ENCODE results near the gene EHD2.
"Not testable (repeated sequence)": the region's sequence is repeated elsewhere in the genome, so short reads cannot be mapped to it uniquely, and the experiment has no call there.

Gene EHD2

GRCh38 chr19:47726467-47726866 lies 13.2 kb downstream of the EHD2 start:
- Histone ChIP-seq H3K27me3 (replicated peaks; ENCODE audit: control insufficient read depth, insufficient read depth, low read length, poor library complexity, severe bottlenecking) (peaks cover 5% of the 10 kb centered on the region), H3K9me3 (ENCODE audit: control insufficient read depth, low read length) (no peaks in the 10 kb centered on the region), H3K4me3 (ENCODE audit: insufficient read depth, low read depth, low read length, poor library complexity, severe bottlenecking) (no peak overlapping the region), H3K27ac (ENCODE audit: insufficient read depth, low read length, poor library complexity, severe bottlenecking) (no peak overlapping the region), H3K4me1 (ENCODE audit: control insufficient read depth, insufficient read depth, low read length, poor library complexity, severe bottlenecking) (no peaks in the 10 kb centered on the region), H3K36me3 (ENCODE audit: control insufficient read depth, insufficient read depth, low read length) (no peaks in the 10 kb centered on the region)
- DNase-seq: no peak

GRCh38 chr19:47728295-47728694 lies 15.1 kb downstream of the EHD2 start:
- not testable (repeated sequence) for H3K9me3 ChIP-seq (ENCODE audit: control insufficient read depth, low read length); H3K36me3 ChIP-seq (ENCODE audit: control insufficient read depth, insufficient read depth, low read length); H3K27ac ChIP-seq (ENCODE audit: insufficient read depth, low read length, poor library complexity, severe bottlenecking); H3K4me1 ChIP-seq (ENCODE audit: control insufficient read depth, insufficient read depth, low read length, poor library complexity, severe bottlenecking); H3K27me3 ChIP-seq (replicated peaks; ENCODE audit: control insufficient read depth, insufficient read depth, low read length, poor library complexity, severe bottlenecking); DNase-seq; H3K4me3 ChIP-seq (ENCODE audit: insufficient read depth, low read depth, low read length, poor library complexity, severe bottlenecking)

- no peaks in the 10 kb centered on the region for H3K36me3 ChIP-seq (ENCODE audit: control insufficient read depth, insufficient read depth, low read length)
- peak overlapping the region; percentile 35 for H3K4me3 ChIP-seq (ENCODE audit: insufficient read depth, low read depth, low read length, poor library complexity, severe bottlenecking)
- H3K27ac ChIP-seq (ENCODE audit: insufficient read depth, low read length, poor library complexity, severe bottlenecking): no peak overlapping the region
- H3K4me1 ChIP-seq (ENCODE audit: control insufficient read depth, insufficient read depth, low read length, poor library complexity, severe bottlenecking): no peaks in the 10 kb centered on the region
- H3K27me3 ChIP-seq (replicated peaks; ENCODE audit: control insufficient read depth, insufficient read depth, low read length, poor library complexity, severe bottlenecking): peaks cover 5% of the 10 kb centered on the region
- no peak for DNase-seq
- no peaks in the 10 kb centered on the region for H3K9me3 ChIP-seq (ENCODE audit: control insufficient read depth, low read length)
These were observed 16.2 kb downstream of the EHD2 start for GRCh38 chr19:47729468-47729798.

GRCh38 chr19:47729799-47730520 lies 16.7 kb downstream of the EHD2 start:
- Histone ChIP-seq H3K4me1 (ENCODE audit: control insufficient read depth, insufficient read depth, low read length, poor library complexity, severe bottlenecking) (no peaks in the 10 kb centered on the region), H3K27me3 (replicated peaks; ENCODE audit: control insufficient read depth, insufficient read depth, low read length, poor library complexity, severe bottlenecking) (peaks cover 5% of the 10 kb centered on the region), H3K36me3 (ENCODE audit: control insufficient read depth, insufficient read depth, low read length) (no peaks in the 10 kb centered on the region), H3K9me3 (ENCODE audit: control insufficient read depth, low read length) (no peaks in the 10 kb centered on the region), H3K27ac (ENCODE audit: insufficient read depth, low read length, poor library complexity, severe bottlenecking) (no peak overlapping the region), H3K4me3 (ENCODE audit: insufficient read depth, low read depth, low read length, poor library complexity, severe bottlenecking) (peak overlapping the region; percentile 35)
- DNase-seq: no peak

GRCh38 chr19:47730521-47730889 lies 17.3 kb downstream of the EHD2 start:
- Histone ChIP-seq H3K27ac (ENCODE audit: insufficient read depth, low read length, poor library complexity, severe bottlenecking) (no peak overlapping the region), H3K4me1 (ENCODE audit: control insufficient read depth, insufficient read depth, low read length, poor library complexity, severe bottlenecking) (no peaks in the 10 kb centered on the region), H3K9me3 (ENCODE audit: control insufficient read depth, low read length) (no peaks in the 10 kb centered on the region), H3K27me3 (replicated peaks; ENCODE audit: control insufficient read depth, insufficient read depth, low read length, poor library complexity, severe bottlenecking) (peaks cover 5% of the 10 kb centered on the region), H3K4me3 (ENCODE audit: insufficient read depth, low read depth, low read length, poor library complexity, severe bottlenecking) (no peak overlapping the region), H3K36me3 (ENCODE audit: control insufficient read depth, insufficient read depth, low read length) (no peaks in the 10 kb centered on the region)
- no peak for DNase-seq

- no peak overlapping the region for H3K27ac ChIP-seq (ENCODE audit: insufficient read depth, low read length, poor library complexity, severe bottlenecking)
- no peaks in the 10 kb centered on the region for H3K4me1 ChIP-seq (ENCODE audit: control insufficient read depth, insufficient read depth, low read length, poor library complexity, severe bottlenecking)
- no peak overlapping the region for H3K4me3 ChIP-seq (ENCODE audit: insufficient read depth, low read depth, low read length, poor library complexity, severe bottlenecking)
- no peaks in the 10 kb centered on the region for H3K9me3 ChIP-seq (ENCODE audit: control insufficient read depth, low read length)
- no peaks in the 10 kb centered on the region for H3K36me3 ChIP-seq (ENCODE audit: control insufficient read depth, insufficient read depth, low read length)
- peaks cover 5% of the 10 kb centered on the region for H3K27me3 ChIP-seq (replicated peaks; ENCODE audit: control insufficient read depth, insufficient read depth, low read length, poor library complexity, severe bottlenecking)
- DNase-seq: no peak
These were observed 17.7 kb downstream of the EHD2 start for GRCh38 chr19:47730910-47731309.

- Histone ChIP-seq H3K36me3 (ENCODE audit: control insufficient read depth, insufficient read depth, low read length) (no peaks in the 10 kb centered on the region), H3K27me3 (replicated peaks; ENCODE audit: control insufficient read depth, insufficient read depth, low read length, poor library complexity, severe bottlenecking) (no peaks in the 10 kb centered on the region), H3K4me1 (ENCODE audit: control insufficient read depth, insufficient read depth, low read length, poor library complexity, severe bottlenecking) (no peaks in the 10 kb centered on the region), H3K9me3 (ENCODE audit: control insufficient read depth, low read length) (no peaks in the 10 kb centered on the region), H3K4me3 (ENCODE audit: insufficient read depth, low read depth, low read length, poor library complexity, severe bottlenecking) (no peak overlapping the region), H3K27ac (ENCODE audit: insufficient read depth, low read length, poor library complexity, severe bottlenecking) (no peak overlapping the region)
- no peak for DNase-seq
These were observed 21.9 kb downstream of the EHD2 start for GRCh38 chr19:47735131-47735530.

- H3K36me3 ChIP-seq (ENCODE audit: control insufficient read depth, insufficient read depth, low read length): no peaks in the 10 kb centered on the region
- no peak overlapping the region for H3K4me3 ChIP-seq (ENCODE audit: insufficient read depth, low read depth, low read length, poor library complexity, severe bottlenecking)
- H3K27ac ChIP-seq (ENCODE audit: insufficient read depth, low read length, poor library complexity, severe bottlenecking): no peak overlapping the region
- H3K9me3 ChIP-seq (ENCODE audit: control insufficient read depth, low read length): no peaks in the 10 kb centered on the region
- peaks cover 19% of the 10 kb centered on the region for H3K4me1 ChIP-seq (ENCODE audit: control insufficient read depth, insufficient read depth, low read length, poor library complexity, severe bottlenecking)
- DNase-seq: no peak
- H3K27me3 ChIP-seq (replicated peaks; ENCODE audit: control insufficient read depth, insufficient read depth, low read length, poor library complexity, severe bottlenecking): no peaks in the 10 kb centered on the region
These were observed 27.8 kb downstream of the EHD2 start for GRCh38 chr19:47740866-47741519.

- no peaks in the 10 kb centered on the region for H3K9me3 ChIP-seq (ENCODE audit: control insufficient read depth, low read length)
- H3K4me1 ChIP-seq (ENCODE audit: control insufficient read depth, insufficient read depth, low read length, poor library complexity, severe bottlenecking): peaks cover 22% of the 10 kb centered on the region
- DNase-seq: no peak
- no peak overlapping the region for H3K4me3 ChIP-seq (ENCODE audit: insufficient read depth, low read depth, low read length, poor library complexity, severe bottlenecking)
- no peaks in the 10 kb centered on the region for H3K36me3 ChIP-seq (ENCODE audit: control insufficient read depth, insufficient read depth, low read length)
- no peaks in the 10 kb centered on the region for H3K27me3 ChIP-seq (replicated peaks; ENCODE audit: control insufficient read depth, insufficient read depth, low read length, poor library complexity, severe bottlenecking)
- no peak overlapping the region for H3K27ac ChIP-seq (ENCODE audit: insufficient read depth, low read length, poor library complexity, severe bottlenecking)
These were observed 28.4 kb downstream of the EHD2 start for GRCh38 chr19:47741544-47742140.

GRCh38 chr19:47742634-47743033 lies 29.4 kb downstream of the EHD2 start:
- Histone ChIP-seq H3K4me1 (ENCODE audit: control insufficient read depth, insufficient read depth, low read length, poor library complexity, severe bottlenecking) (peaks cover 26% of the 10 kb centered on the region), H3K36me3 (ENCODE audit: control insufficient read depth, insufficient read depth, low read length) (peaks cover 7% of the 10 kb centered on the region), H3K9me3 (ENCODE audit: control insufficient read depth, low read length) (no peaks in the 10 kb centered on the region), H3K4me3 (ENCODE audit: insufficient read depth, low read depth, low read length, poor library complexity, severe bottlenecking) (no peak overlapping the region), H3K27ac (ENCODE audit: insufficient read depth, low read length, poor library complexity, severe bottlenecking) (no peak overlapping the region), H3K27me3 (replicated peaks; ENCODE audit: control insufficient read depth, insufficient read depth, low read length, poor library complexity, severe bottlenecking) (no peaks in the 10 kb centered on the region)
- no peak for DNase-seq
